ENCODE data around the gene TBX19.

Gene TBX19

GRCh38 chr1:168281603-168282325 lies 1.1 kb downstream of the TBX19 start:
- DNase-seq = no peak

GRCh38 chr1:168285521-168285790 lies 4.8 kb downstream of the TBX19 start:
- no peak for DNase-seq

GRCh38 chr1:168285971-168286927 lies 5.6 kb downstream of the TBX19 start:
- no peak for DNase-seq

GRCh38 chr1:168287237-168287664 lies 6.6 kb downstream of the TBX19 start:
- DNase-seq = no peak

- DNase-seq = no peak
These were observed 7.8 kb downstream of the TBX19 start for GRCh38 chr1:168288311-168289052.

GRCh38 chr1:168291222-168291837 lies 10.7 kb downstream of the TBX19 start:
- no peak for DNase-seq

GRCh38 chr1:168293356-168293755 lies 12.7 kb downstream of the TBX19 start:
- no peak for DNase-seq

GRCh38 chr1:168295411-168296114 lies 14.9 kb downstream of the TBX19 start:
- no peak for DNase-seq

- no peak for DNase-seq
These were observed 16.5 kb downstream of the TBX19 start for GRCh38 chr1:168297019-168297730.

GRCh38 chr1:168298446-168298845 lies 17.8 kb downstream of the TBX19 start:
- DNase-seq = no peak

- no peak for DNase-seq
These were observed 19.9 kb downstream of the TBX19 start for GRCh38 chr1:168300626-168301025.

- no peak for DNase-seq
These were observed 21.1 kb downstream of the TBX19 start for GRCh38 chr1:168301664-168302320.

- no peak for DNase-seq
These were observed 23.3 kb downstream of the TBX19 start for GRCh38 chr1:168303716-168304540.

GRCh38 chr1:168304865-168305264 lies 24.2 kb downstream of the TBX19 start:
- DNase-seq = no peak

GRCh38 chr1:168312718-168313604 lies 32.3 kb downstream of the TBX19 start:
- no peak for DNase-seq

- DNase-seq = no peak
These were observed 35.5 kb downstream of the TBX19 start for GRCh38 chr1:168316142-168316541.

GRCh38 chr1:168317309-168317708 lies 36.6 kb downstream of the TBX19 start:
- no peak for DNase-seq

GRCh38 chr1:168319691-168320090 lies 39.0 kb downstream of the TBX19 start:
- no peak for DNase-seq

GRCh38 chr1:168320149-168320548 lies 39.5 kb downstream of the TBX19 start:
- no peak for DNase-seq

Measured in T-helper 9 cell (primary cell).